Activated effector memory CD4-positive, alpha-beta T cell treated with Interleukin-2 at 50 U/mL for 16 hours (primary cell): ENCODE measurements around the gene ENOX1.

ENCODE experiments used
- DNase-seq: peaks from one replicate; pipeline ENCODE4 v3.0.0-alpha.2; 2020

ENOX1 gene

DNA sequence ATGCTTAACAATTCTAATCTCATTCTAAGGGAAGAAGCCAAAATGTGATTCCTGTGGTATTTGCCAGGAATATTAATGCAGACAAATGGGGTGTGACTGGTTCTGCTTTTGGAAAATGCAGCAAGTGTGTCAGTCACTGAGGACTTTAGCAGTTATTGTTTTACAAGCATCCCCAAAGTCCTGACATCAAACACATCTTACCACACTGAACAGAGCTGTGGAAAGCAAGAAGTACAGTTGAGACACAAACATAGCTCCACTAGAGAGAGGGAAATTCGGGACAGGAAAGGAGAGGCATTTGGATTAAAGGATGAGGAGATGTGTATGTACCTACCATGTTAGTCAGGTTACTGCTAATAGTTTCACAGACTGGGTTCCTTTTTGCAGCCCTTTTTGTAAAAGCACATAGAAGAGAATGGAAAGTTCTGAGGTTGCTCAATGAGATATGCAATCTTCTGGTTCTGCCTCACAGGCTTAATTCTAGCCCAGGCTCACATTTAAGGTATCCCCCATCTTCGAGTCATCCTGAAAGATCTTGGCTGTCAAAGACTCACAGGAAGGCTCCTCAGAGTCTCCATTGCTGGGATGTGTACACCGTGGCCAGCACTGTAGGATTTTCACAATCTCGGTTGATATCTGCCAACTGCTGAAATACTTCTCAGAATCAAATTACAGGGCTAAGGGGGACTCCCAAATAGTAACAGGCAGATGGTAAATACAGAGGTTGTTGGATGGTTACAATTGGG lies 446.8 kb downstream of the ENOX1 start:
- DNase-seq, result no peak

DNA sequence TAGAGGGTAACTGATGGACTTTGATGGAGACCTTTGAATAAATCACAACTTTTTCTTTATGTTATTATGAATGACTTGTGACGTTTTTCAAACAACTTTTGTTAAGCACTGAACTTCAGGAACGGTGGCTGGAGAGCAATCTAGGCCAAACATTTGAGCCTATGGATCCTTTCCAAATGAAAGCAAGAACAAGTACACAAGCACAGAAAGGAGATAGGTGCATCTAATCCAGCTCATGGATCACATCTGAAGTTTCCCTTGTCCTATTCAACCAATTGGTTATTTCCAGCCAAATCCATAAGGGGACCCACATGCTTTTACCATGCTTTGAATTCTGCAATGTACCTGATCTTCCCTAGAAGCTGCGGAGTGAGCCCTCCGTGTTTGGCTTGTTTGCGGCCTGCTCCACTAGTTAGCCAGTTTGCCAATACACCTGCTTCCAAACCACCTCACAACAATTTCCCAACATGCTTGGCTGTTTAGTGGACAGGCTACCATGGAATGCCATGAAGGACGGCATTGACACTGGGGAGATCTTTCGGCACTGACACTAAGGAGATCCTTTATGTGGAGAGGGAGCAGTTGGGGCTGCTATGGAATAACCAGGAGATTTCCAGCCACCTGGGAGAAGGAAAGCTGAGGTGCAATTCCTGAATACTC lies 447.5 kb downstream of the ENOX1 start:
- DNase-seq, result no peak

DNA sequence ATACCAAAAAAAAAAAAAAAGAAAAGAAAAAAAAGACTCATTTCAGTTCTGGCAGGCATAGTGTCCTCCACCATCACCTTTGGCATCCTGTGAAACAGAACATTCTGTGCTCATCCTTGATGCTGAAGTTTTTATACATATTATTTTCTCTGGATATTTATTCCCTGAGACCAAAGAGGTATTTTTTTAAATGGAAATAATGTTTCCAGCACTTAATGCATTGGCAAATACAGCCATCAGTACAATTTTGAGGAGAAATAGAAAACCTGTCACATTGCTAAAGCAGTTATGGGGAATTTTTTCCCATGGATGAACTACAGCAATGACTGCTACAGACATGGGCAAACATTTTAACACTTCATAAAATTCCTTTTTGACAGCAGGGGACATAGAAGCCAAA lies 451.0 kb downstream of the ENOX1 start:
- no peak for DNase-seq

DNA sequence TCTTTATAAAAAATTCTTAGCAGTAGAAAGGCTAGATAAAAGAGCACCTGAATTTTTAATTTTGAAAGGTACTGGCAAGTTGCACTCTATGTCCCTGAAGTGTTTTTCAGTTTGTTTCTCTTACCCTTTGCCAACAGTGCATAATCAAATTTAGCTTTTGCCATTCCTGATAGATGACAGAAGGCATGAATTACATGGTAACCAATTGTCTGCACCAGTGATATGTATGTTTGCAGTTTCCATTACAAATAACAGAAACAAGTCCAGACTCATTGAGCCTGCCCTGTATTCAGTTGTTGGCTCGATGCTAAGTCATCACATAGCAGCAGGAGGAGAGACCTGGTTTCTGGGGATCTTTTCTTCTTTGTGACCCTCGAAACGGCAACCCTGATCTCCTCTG lies 453.6 kb downstream of the ENOX1 start:
- DNase-seq, result no peak

GRCh38 chr13:43331672-43332071 lies 455.1 kb downstream of the ENOX1 start:
- DNase-seq, result no peak

DNA sequence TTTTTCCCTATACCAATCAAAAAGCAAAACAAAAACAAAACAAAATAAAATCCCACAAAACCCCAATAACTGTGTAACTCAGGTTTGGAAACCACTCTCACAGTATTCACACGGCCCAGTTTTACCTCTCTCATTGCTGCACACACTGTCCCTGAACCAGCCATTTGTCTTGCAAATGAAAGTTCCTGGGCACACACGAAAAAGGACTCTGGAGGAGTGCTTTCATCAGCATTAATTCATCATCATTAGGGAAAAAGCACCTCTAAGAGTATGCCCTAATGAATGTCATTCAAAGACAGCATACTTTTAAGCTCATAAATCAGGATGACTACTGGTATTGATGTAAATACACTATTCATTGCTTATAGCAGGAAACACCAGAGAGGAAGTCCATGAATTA lies 457.1 kb downstream of the ENOX1 start:
- no peak for DNase-seq

DNA sequence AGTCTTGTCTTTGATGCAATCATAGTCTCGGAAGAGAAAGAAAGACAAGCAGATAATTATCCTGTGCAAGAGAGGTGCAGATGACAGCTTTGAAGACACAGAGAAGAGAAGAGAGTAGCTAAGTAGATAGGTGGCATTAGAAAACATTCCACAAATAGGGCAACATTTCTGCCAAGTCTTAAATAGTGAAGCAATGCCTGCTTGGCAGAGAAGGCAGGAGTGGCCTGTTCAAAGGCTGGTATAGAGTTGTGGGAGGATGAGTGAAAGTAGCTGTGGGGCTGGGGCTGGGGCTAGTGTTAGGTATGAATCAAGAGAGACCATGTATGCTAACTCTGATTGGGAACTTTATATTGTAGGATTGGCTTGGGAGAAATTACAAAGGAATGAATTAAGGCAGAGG lies 457.9 kb downstream of the ENOX1 start:
- DNase-seq, result no peak

GRCh38 chr13:43326100-43326499 lies 460.7 kb downstream of the ENOX1 start:
- no peak for DNase-seq

DNA sequence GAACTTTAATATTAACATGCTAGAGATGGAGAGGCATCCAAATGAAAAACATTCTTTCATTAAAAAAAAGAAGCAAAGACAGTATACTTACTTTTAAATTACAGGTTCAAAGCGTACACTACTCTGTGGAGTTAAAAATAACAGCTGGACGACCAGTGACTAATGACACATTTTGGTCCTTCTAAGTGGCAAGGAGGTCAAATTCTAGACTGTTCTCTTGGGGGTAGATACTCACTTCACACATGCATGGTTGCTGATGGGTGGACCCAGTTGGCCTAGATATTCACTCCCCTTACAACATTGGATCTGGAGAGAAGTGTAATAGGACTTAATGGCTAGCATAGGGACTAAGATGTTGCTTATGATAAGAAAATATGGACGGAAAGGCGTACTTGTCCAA lies 461.1 kb downstream of the ENOX1 start:
- DNase-seq, result no peak

- no peak for DNase-seq
Measured at GRCh38 chr13:43324129-43324528, 462.6 kb downstream of the ENOX1 start.

GRCh38 chr13:43319617-43320444 lies 466.9 kb downstream of the ENOX1 start:
- DNase-seq, result no peak

DNA sequence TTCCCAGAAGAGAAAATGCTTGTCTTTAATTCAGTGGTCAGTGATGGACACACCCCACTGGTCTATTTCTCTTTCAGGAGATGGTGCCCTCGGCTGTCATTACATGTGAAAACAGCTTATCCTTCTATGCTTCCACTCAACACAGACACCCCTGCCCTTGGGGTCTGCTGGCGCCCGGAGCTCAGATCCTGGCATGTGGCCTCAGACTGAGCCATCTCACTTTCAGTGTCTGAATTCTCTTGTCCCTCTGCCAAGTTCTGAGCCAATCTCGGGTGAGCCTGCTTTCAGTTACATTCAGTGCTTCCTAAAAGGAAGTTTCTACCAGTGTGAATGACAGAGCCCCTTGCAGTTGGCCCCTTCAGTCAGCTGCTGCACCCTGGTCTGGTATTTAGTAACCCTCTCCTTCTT lies 469.8 kb downstream of the ENOX1 start:
- no peak for DNase-seq

DNA sequence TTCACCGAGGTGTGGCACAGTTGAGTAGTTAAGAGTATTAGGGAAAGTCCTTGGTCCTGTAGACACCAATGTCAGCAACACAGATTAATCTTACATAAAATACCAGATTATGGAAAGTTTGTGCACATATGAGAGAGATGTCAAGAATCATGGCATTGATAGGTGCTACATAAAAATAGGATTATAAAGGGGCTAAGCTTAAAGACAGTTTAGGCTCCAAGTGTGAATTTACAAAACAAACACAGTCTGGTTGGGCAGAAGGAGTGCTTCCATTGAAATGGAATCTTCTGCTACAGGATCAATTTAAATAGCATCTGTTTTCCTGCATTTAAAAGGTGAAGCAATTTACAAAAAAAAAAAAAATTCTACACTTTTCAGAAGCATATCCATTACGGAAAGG lies 470.5 kb downstream of the ENOX1 start:
- no peak for DNase-seq

- DNase-seq, result no peak
Measured at GRCh38 chr13:43315522-43315921, 471.2 kb downstream of the ENOX1 start.

GRCh38 chr13:43309311-43309710 lies 477.5 kb downstream of the ENOX1 start:
- DNase-seq, result no peak

- no peak for DNase-seq
Measured at GRCh38 chr13:43307921-43308433, 478.8 kb downstream of the ENOX1 start.

DNA sequence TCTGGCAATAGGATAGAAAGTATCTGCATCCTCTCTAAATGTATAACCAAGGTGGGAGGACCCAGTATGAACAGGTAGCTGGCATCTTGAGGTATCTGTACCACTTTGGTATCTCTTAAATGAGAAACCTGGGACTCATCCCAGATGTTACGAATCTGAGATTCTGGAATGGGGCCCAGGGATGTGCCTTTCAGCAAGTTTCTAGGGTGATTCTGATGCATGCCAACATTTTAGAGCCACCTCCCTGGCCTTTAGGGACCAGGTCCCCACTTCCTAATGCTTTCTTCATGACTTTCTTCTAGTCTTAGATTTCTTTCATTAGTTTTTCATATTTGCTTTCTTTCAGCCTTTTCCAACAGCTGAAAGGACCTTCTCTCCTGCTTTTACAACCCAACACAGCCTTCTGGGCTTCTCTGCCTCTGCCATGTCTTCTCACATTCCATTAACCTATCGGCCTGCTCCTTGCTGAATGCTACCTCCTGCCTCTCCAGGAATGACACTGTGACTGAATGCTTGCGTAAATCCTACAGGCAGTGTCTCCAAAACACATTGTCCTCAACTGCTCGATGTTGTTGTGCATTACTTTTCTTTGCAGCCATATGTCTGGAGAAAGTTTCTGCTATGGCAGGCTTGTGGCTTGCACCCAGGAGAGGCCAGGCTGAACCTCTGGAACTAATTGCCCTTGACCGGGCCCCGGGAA lies 479.4 kb downstream of the ENOX1 start:
- no peak for DNase-seq

- no peak for DNase-seq
Measured at GRCh38 chr13:43306372-43306771, 480.4 kb downstream of the ENOX1 start.

DNA sequence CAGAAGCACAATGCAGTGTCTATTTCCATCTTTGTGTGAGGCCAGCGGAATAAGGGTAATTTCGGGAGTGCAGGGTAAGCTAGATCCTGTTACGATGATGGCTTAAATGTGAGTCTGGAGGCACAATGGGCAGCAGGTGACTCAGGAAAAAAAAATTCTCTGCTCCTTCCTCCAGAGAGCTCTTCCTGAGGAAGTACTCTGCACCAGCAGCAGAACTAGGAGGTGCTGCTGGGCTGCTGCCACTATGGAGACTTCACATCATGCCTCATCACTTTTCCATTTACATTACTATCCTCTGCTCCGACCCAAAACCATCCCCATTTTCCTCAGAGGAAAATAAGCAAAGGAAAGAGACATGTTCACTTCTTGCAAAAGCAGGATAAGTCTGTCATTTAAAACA lies 481.4 kb downstream of the ENOX1 start:
- DNase-seq, result no peak

DNA sequence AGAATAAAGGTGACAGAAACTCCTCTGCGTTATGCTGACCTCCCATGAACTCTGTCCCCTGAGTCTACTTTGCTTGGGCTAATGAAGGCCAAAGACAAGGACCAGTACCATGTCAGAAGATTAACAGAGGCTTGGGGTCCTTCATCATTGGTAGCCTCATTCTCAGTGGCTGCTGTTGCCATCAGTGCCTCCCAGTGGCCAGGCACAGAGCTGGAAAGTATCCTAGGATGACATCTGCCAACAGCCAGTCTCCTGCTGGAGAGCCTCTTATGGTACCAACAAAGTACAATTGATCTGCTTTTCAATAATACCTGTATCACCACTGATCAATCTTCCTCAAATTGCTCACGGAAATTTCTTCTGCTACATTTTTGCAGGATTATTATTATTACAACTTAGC lies 481.8 kb downstream of the ENOX1 start:
- DNase-seq, result no peak

DNA sequence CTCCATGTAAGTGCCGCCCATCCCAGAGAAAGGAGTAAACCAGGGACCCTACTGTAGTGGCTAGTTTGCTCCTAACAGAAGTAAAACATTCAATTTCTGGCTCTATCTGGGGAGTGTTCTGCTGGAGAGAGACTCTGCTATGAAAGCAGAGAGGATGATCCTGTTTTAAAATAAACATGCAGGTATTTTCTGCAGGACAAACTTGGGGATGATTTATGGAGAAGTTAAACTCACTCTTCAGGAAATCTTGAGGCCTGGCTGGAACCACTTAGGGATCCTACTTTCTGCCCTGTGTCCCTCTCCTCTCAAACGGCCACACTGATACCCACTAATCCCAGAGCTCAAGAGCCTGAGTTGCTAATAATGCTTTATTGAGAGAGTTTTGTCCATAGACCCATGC lies 482.3 kb downstream of the ENOX1 start:
- DNase-seq, result no peak

- DNase-seq, result no peak
Measured at GRCh38 chr13:43303033-43303729, 483.6 kb downstream of the ENOX1 start.
